GM18498 (cell line): ENCODE results near the gene KRT77.
"Not testable (repeated sequence)": the region's sequence is repeated elsewhere in the genome, so short reads cannot be mapped to it uniquely, and the experiment has no call there.

Experiments
- ATAC-seq: cut with Tn5 transposase; IDR thresholded peaks from one replicate; pipeline ENCODE4 v1.9.1; 2021; ENCODE audit warnings: mild to moderate bottlenecking, moderate library complexity; ENCODE audit not compliant: unreplicated experiment

KRT77 gene

DNA sequence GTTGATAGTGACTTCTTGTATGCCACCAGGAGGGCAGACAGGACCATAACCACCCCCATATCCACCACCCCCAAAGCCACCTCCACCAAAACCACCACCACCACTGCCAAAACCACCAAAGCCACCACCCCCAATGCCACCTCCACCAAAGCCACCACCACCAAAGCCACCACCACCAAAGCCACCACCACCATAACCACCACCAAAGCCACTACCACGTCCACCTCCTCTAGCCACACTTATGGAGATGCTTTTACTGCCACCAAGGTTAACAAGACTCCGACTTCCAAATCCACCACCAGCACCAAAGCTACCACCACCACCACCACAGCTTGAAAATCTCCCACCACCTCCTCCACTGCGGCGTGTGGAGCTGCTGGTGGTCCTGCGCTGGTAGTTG is 23.4 kb downstream of the KRT77 start:
- ATAC-seq, result no peak

DNA sequence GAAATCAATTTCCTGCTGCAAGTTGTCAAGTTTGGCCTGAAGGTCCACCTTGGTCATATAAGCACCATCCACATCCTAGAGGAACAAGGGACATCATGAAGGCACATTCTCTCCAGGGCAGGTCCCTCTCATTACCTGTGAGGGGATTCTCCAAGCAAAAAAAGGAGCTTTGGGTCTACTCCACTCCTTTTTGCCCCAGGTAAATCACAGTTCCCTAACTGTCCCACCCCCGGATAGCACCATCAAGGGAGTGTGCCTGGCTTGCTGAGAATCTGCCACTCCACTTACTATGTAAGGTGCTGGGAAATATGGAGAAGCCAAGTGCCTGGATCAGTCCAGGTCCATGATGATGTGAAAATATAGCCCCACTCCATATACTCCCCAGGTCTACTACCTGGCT is 25.7 kb downstream of the KRT77 start:
- no peak for ATAC-seq

DNA sequence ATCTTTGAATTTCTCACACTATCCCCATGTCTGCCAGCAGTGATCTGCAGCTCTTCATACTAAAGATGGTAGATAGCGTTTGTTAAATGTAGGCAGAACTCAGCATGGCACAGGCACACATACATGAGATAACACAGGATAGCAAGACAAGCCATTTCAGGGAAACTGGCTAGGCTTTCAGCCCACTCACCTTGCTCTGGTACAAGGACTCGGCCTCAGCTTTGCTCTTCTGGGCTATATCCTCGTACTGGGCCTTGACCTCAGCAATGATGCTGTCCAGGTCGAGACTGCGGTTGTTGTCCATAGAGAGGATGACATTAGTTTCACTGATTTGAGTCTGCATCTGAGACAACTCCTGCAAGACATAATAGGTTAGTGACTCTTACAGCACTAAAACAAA is 26.2 kb downstream of the KRT77 start:
- ATAC-seq, result no peak

DNA sequence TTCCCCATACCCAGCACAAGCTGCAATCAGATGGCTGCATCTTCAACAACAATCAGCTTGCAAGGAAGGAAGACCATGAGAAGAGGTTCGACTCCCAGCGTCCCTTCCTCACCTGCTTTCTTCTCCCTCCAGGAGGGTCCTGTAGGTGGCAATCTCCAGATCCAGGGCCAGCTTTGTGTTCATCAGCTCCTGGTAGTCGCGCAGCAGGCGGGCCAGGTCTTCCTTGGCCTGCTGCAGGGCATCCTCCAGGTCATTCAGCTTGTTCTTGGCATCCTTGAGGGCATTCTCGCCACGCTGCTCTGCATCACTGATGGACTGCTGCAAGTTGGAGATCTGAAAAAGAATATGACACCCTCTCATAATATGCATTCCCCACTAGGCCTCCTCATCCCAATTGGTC is 27.2 kb downstream of the KRT77 start:
- ATAC-seq, result no peak

DNA sequence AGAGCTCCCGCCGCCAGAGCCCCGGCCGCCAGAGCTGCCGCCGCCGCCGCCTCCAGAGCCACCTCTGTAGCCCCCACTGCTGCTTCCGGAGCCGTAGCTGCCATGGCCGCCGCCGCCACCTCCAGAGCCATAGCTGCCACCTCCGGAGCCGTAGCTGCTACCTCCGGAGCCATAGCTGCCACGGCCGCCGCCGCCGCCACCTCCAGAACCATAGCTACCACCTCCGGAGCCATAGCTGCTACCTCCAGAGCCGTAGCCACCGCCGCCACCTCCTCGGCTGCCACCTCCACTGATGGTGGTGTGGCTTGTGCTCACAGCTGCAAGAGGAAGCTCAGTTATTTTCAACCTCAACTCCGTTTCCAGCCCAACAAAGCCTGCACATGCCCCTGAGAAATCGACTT is 28.0 kb downstream of the KRT77 start:
- no peak for ATAC-seq

DNA sequence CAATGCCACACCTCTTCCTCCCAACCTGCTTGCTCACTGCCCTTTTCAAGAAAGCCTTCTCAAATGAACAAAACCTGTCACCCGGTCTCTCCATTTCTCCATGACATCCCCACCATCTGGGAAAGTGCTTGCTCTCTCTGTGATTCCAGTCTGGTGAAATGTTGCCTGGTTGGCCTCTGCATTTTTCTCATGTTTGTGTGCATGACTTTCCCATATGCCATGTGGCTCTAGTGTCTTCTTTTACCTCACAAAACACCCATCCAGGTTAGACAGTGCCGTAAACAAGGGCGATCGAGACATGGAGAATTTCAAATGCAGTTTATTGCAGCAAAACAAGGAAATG is 28.9 kb downstream of the KRT77 start:
- no peak for ATAC-seq

DNA sequence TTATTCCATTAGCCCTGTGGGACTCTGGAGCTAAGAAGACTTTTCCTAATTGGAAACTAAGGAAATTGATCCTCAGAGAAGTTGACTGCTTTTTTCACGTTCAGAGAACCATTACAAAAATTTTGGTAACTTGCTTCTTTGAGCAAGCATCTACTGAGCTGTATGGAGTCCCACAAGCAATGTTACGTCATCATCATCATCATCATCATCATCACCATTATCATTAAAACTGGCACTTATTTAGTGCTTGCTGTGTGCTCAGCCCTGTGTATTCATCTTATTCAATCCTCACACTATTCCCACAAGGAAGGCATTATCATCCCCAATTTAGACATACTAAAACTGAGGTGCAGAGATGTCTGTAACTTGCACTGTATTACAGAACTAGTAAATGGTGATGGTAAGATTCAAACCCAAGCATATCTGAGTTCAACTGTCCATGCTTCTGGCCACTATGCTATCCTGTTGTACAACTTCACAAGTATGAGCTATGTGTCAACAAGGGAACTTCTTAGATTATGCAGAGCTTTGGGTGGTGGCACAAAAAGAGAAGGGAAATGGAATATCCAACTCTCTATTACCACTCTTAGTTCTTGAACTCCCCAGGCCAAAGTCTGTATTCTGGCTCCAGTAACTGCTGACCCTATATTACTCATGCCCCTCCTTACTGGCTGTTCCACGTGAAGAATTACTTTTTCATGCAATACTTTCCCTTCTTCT is 29.5 kb downstream of the KRT77 start:
- no peak for ATAC-seq

DNA sequence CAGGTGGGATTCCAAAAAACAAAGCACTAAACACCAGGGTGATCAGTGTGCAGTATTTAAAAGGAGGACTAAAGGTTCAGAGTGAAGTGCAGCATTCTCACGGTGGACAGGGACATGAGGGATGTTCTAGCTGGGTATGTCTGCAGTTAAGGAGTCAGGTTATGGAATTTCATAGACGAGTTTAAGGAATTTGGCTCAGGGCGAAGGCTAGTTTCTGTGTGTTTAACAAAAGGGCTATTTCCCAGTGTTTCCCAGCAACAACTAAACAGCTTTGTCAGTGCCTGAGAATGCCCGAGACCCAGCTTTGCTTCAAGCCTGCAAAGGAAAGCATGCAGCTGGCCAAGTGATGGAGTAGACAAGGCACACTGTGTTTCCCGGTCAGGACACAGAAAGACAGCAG is 30.1 kb downstream of the KRT77 start:
- ATAC-seq, result no peak

DNA sequence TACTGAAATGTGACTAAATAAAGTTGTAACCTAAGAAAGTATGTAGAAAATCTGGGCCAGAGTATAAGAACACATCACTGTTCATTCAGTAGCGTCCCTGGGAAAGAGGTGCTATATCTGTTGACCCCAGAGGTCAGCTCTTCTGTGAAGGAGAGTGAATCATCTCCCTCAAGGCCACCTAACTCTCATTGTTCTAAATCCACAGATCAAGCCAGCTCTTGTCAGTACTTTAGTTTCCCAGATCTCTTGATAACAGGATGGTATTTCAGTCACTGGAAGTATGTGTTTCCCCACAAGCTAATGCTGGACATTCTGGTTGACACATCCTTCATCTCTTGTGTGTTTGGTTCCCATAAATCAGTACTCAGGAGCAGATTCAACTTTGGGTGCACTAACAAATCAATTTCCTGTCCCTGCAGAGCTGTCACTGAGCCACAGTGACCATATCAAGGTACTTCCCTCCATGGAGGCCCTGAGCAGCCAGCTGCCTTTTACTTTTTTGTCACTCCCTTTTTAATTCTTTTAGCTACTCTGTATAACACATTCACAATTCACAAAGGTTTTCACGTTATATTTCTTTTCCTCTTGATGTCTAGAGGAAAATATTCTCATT is 30.9 kb downstream of the KRT77 start:
- no peak for ATAC-seq

DNA sequence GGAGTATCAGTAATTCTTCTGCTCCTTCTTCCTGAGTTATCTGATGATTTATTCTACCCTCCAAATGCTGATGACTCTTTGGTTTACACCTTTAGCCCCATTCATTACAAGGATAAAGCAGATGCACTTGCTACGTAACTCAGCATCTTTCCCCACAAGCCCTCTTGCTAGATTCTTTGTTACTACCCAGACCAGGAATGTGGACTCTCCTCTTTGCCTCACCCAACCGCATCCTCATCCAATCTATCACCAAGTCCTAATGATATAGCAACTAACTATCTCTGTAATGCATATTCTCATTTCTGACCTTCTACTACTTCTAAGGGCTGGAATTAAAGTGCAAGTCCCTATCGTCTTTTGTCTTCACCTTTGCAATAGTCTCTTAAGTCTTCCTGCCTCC is 32.4 kb downstream of the KRT77 start:
- ATAC-seq, result no peak

DNA sequence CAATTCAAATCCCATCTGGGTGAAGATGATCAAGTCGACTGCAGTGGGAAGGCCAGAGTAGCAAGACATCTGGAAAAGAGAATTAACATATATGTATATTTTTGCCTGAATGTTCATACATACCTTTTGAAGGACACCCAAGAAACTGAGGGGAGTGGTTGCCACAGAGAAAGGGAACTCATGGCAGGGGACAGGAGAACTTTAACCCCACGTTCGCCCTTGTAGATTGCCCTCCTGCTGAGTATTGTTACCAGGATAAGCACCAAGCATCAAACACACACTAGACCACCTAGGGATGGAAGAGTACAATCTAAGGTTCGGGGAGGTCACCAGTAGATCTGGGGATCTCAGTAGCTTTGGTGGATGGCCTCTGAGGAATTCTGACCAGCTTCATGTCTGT is 32.8 kb downstream of the KRT77 start:
- ATAC-seq, result no peak

DNA sequence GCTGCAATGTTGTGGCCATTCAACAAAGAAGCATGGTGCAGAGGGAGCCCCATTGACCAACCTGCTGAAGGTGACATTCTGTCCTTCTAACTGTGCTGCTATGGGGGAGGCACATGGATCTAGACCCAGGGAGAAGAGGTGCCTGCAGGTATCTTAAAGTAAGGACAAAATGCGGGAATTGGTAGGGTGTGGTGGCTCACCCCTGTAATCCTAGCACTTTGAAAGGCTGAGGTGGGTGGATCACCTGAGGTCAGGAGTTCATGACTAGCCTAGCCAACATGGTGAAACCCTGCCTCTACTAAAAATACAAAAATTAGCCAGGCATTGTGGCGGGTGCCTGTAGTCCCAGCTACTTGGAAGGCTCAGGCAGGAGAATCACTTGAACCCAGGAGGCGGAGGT is 33.4 kb downstream of the KRT77 start:
- not testable (repeated sequence) for ATAC-seq

DNA sequence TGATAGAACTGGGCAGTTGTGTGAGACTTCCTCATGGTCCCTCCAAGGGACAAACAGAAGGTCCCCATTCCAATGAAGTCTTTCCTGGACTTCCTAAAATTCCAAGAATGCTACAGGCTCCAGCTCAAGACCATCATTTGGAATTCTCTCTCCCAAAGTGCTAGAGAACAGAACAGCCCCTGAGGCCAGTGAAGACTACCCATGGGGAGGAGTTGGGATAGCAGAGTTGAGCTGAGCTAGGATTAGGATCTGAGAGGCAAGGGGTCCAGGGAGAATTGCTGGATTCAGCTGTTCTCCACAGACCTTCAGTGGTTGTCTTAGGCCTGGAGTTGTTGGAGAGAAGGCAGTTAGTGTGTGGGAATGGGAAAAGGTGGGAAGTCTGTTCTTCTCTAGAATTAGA is 33.9 kb downstream of the KRT77 start:
- ATAC-seq, result no peak

DNA sequence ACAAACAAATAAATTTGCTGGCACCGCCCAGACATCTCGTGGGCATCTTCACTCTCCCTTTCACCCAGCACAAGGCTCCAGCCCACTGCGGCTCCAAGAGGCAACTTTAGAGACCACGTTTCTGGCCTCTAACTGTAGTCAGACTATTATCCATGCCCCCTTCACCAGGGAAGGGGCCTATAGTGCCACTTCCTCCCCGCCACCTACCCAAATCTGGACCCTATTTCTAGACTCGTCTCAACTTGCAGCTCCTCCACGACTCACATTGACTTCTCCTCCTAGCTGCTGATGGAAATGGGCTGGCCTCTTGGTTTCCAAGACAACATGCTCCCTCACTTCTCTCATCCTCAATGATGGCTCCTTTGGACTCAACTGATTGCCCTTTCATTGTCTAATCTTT is 35.4 kb downstream of the KRT77 start:
- ATAC-seq, result no peak

DNA sequence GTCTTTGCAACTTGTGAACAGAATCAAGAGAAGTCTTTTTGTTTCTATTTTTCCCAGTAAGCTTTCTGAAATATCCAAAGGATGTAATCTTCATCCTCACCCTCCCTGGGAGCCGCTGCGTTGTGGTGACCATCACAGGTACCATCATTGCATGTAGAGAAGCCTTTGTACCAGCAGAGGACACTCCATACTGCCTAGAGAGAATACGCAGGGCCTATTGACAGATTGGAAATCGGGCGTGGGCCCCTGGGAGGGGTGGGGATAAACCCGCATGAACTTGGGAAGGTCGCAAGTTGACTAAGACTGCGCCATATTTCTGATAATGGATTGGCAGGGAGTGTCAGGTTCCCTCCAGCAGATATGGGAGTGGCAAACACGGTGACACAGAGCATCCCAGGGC is 35.8 kb downstream of the KRT77 start:
- no peak for ATAC-seq

DNA sequence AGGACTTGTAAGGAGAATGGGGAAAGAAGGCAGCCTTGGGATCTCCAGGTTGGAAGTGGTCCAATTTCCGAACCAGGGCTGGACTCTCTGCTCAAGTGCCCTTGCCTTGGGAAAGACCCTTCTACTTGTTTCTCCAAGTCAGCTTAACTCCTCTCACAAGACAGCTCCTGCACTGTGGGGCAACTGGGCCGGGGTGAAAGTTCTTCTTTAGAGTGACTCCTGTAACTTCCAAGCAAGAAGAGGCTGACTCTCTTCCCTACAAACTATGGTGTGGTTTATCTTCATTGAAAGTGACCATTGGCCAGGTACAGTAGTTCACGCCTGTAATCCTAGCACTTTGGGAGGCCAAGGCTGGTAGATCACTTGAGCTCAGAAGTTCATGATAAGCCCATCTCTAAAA is 36.9 kb downstream of the KRT77 start:
- ATAC-seq, result no peak

DNA sequence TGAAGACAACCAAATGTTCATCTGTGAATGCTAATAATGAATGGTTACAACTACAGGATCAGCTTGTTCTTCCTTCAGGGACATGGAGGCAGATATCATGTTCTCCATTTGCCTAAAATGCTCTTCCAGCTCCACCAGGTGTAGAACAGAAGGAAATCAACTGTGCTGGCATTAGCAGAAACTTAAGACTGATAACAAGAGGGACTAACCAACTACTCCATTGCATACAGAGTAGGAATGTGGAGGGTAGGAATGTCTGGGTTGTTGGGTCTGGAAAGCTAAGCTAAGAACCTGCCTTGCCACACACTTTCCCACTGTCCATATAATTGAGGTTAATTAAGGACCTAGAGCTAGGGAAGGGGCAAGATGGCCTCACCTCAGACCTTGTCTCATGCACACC is 39.9 kb downstream of the KRT77 start:
- ATAC-seq, result no peak

DNA sequence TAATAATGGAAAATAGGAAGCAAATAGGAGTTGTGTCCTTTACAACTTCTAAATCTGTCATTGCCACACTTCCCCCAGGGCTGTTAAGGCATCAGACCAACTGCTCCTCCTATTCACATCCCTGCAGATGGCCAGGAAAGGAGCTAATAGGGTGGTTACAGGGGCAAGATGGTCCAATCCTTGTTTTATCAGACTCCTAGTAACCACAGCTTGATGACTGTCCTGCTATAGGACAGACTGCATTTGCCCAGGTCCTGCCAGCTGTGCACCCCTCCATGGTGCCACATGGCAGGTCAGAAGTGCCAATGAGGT is 40.5 kb downstream of the KRT77 start:
- no peak for ATAC-seq

DNA sequence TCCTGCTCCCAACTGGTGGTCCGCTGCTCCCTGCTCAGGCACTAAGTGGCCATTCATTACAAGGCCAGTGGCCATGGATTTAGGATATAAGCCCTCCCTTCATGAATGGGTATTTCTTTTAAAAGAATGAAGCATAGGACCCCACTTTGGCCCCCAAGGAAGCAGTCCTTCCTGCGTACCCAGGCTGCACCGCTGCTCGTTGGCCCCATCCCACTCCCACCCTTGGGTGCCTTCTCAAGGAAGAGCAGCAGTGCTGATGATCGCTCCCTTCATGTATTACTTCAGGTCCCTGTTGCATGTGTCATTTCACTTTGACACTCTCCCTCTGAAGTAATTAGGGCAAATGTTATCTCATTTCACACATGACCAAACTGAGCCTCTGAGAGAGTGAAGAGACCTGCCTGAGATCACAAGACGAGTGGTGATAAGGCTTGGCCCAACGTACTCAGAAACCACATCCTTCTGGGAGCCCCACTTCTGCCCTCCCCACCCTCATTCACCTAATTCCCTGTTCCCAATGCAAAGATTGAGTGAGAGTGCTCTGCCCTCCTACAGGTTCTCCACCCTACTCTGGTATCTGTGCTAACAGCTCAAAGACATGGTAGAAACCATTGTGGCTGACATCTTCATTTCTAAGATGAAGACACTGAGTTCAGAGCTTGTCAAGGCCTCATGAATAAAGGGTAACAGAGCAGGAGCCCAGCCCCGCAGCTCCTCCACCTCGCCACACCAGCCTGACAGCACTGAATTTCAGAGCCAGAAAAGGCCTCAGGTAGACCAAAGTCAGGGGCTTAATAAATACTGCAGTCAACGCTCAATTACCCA is 41.0 kb downstream of the KRT77 start:
- ATAC-seq, result no peak

DNA sequence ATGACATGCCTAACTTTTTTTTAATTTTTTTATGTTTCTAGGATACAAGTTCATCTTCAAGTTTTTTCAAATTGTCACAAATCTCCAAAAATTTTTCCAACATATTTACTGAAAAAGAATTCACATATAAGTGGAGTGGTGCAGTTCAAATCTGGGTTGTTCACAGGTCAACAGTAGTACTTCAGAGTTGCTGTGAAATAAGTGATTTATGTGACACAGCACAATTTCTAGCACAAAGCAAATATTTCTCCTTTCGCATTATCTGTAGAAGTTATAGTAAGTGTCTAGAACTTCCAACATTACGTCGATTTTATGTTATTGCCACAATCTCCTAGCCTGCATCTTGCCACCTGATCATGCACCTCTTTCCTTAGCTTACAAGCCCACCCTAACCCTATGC is 41.7 kb downstream of the KRT77 start:
- ATAC-seq, result no peak

DNA sequence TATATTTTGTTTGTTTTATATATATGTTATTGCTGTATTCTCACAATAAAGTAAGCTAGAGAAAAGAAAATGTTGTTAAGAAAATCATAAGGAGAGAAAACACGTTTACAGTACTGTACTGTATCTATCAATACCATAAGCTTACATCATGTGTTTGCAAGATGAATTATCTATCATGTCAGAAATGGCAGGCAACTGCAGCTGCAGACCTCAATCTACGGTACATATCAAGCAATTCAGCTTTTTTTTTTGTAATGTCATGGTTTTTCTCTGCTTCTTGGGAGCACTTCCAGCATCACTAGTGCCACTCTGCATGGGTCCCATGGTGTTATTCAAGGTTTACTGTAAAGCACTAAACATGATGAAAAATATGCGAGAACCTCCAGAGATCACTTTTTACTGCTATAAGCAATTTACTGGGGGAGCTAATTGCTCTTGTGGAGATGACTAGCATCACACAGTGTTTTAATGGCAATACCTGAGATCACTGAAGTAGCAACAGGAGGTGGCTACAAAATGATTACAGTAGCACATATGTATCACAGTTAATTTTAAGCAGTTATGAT is 42.3 kb downstream of the KRT77 start:
- no peak for ATAC-seq

DNA sequence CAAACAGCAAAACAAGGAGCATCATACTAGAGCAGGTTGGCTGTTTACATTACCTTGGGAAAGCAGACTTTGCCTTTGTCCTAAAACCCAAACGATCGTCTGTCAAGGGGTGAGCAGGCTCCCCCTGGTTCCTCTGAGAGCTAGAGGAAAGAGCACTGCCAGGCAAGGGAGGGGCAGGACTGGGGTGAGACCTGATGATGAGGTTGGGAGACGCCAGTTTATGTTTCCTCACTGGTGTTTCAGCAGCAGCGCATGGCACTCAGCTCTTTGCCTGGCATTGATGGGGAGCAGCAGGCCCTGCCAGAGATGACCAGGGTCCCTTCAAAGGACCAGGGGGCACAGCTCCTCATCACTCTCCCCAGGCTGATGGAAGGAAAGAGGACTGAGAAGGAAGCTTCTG is 43.4 kb downstream of the KRT77 start:
- ATAC-seq, result no peak
